GDM1 (cell line): ENCODE data around the gene NRXN3.

Experiments used
- DNase-seq: peaks from one replicate; lab custom pipeline; 2025; lab: John Stamatoyannopoulos, UW

NRXN3 gene

GRCh38 chr14:79630288-79630960 lies 1460.3 kb downstream of the NRXN3 start:
- DNase-seq = no peak

GRCh38 chr14:79631276-79631675 lies 1461.1 kb downstream of the NRXN3 start:
- no peak for DNase-seq

DNA sequence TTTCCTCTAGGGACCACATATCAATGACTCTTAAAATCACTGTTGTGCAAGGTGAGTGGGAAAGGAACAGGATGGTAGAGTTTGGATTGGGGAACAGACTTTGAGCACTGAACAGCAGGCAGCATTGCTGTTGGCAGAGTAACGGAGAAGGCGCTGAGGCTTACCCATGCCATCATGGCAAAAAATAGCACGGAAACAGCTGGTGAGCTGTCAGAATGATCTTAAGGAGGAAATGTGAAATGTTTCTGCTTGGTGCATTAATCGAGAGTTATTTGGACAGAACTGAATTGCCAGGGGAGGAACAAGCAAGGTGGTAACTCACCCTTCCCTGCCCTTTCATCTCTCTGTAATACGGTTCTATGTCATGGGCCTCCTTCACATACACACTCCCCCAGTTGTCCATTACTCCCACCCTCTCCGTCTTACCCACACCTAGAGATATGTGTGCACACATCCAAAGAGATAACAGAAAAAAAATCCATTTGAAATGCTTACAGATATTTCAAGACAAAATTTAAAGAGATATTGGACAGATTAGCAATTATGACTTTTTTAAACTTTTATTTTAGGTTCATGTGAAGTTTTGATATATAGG lies 1468.6 kb downstream of the NRXN3 start:
- DNase-seq = no peak

DNA sequence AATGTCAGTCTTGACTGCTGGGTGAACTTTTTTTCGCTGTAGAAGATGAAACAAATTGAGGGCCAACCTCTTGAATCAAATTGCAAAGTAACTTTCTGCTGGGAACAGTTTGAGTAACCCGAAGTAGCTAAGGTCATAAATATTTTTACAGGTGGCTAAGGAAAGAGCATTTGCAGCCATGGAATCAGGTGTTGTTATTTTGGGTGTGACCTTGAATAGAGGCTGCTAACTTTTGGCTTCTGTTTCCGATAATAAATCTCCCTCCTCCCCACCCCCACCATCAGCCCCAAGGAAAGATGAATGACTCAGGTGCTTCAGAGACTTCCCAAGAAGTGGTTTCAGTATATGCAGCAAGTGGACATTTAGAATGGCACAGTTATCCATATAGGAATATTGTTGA lies 1469.4 kb downstream of the NRXN3 start:
- DNase-seq = no peak

DNA sequence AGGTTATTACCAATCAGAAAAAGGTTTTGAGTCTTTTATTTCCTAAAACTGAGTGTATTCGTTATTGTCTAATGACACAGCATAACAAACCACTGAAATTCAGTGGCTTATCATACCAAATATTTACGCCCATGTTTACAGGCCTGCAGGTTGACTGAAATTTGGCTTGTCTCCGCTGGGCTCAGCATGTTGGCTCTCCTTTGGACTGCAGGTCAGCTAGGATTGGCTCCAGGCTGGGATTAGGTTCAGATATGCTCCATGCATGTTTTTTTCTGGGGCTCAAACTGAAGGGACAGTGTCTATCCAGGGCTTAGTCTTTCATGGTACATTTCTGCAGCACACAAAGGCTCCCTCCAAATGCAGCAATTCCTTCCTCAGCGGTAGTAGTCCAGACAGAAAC lies 1471.2 kb downstream of the NRXN3 start:
- no peak for DNase-seq

GRCh38 chr14:79643132-79643531 lies 1473.0 kb downstream of the NRXN3 start:
- DNase-seq = no peak

GRCh38 chr14:79645753-79646362 lies 1475.7 kb downstream of the NRXN3 start:
- no peak for DNase-seq

DNA sequence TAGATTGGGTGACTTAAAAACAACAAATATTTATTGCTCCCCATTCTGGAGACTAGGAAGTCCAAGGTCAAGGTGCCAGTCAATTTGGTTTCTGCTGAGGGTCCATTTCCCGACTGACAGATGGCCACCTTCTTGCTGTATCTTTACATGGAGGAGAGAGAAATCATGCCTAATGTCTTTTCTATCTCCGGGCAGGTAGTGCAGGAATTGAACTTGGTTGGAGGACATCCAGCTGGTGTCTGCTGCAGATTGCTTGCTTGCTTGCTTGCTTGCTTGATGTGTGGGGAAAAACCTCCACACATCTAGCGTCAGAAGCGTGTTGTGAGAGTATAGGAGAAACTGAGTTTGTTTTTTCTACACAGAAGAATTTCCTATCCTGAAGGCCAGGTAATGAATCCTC lies 1479.7 kb downstream of the NRXN3 start:
- no peak for DNase-seq

DNA sequence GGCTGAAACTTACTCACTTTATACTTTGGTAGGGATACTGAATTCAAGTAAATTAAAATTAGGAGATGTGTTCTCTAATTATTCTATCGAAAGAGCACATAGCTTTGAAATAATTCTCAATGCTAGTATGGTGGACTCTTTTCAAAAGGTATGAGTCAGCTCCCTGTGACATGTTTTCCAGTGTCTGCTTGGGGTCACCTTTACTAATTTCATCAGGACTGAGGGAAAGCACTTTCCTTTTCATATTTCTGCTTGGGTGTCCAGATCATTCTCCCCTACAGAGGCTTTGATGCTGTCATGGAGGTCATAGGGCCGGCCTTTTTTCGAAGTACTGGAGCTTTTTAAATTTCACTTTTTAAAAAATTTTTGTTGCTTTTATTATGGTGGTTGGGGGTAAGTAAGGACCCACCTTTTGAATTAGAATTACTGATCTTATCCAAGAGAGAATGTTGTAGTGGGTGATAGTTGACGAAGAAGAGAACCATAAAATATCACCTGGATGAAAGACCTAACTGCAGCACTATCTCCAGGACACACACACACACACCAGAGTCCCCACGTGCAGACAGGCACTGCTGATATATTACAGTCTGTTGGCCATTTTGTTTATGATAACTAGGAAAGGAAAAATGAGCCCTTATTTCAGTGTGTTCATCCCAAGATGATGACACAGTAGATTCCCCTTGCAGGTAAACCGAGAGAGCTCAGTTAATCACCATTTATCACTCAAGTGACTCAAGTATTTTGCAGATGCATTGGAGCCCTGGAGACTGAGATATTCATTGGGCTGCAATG lies 1482.5 kb downstream of the NRXN3 start:
- no peak for DNase-seq

DNA sequence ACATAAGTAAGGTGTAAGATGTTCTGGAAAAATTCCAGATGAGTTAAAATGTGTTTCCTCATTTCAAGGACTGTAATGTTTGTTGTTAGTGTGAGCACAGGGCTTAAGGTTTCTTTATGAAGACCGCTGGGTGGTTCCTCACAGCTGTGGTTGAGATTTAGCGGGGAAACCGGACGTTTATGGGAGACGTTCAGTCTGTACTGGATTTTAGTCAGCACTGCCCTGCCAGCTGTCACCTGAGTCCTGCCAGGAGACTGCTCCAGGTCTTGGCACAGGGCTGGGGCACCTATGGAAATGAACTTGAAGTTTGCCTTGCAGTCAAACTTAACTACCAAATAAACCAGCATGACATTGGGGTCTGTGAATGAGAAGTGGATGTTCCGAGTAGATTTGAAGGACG lies 1485.9 kb downstream of the NRXN3 start:
- DNase-seq = no peak

DNA sequence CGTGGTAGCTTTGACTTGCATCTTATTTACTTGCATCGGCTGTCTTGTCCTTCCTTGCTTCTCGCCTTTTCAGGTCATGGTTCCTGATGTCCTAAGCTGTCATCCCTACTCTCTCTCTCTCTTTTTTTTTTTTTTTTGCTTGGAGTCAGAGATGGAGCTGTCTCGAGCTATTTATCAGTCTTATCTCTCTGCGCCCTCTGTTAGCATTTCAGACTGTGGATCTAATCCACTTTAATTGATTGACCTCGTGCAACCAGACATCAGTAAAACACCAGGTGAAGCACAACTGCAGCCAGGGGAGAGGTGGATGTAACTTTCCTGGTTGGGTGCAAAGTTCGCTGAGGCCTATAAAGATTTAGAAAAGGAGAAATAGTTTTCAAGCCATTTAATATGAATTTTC lies 1486.3 kb downstream of the NRXN3 start:
- DNase-seq = no peak

DNA sequence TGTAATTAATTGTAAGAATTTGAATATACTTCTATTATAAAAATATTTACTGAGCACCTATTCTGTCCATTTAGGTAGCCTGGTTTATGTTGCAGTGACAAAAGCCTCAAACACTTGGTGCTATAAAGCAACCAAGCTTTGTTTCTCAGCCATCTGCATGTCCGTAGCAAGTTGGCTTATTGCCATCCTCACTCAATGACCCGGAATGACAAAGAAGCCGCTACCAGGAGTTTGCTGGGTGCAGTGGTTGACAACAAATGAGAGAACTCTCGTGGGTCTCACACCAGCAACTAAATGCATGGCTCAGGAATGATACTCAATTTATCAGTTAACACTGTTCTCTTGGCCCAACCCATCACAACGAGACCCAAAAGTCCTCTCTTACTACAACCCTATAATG lies 1488.0 kb downstream of the NRXN3 start:
- DNase-seq = no peak

- DNase-seq = no peak
These were observed 1488.6 kb downstream of the NRXN3 start for GRCh38 chr14:79658769-79659168.

DNA sequence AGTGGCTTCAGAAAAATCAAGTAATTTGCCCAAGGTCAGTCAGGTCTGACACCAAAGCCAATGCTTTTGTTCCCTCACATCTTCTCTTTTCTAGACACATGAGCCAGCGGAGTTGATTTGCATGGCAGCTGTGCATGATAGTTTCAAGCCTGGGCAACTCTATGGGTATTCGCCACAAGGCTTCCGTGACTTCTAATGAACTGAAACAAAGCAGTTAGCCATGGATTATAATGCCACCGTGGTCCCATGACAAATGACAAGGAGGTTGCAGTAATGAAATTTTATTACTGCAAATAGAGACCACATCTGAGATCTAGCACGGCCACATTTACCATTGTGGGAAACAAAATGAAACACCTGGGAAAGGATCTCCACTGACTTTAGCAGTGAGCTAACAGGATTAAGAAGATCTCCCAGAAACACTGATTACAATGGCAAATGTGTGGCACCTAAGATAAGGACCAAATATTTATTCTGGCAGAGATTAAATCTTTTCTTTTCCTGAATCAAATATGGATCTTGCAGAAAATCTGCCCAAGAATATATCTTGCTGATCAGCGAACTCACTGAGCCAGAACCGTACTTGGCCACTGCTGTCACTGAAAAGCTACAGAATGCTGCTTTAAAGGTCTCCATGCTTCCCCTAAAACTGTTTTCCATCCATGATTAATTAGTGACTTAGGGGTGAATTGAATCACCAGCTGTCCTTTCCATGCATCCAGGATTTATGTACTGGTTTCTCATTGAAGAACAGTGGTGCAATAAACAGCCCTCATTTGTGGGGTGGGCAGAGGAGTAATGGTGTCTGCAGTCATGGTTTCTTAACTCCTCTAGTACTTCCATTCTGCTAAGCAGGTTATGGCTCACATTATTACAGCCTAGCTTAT lies 1490.1 kb downstream of the NRXN3 start:
- no peak for DNase-seq

GRCh38 chr14:79661752-79662151 lies 1491.6 kb downstream of the NRXN3 start:
- DNase-seq = no peak

DNA sequence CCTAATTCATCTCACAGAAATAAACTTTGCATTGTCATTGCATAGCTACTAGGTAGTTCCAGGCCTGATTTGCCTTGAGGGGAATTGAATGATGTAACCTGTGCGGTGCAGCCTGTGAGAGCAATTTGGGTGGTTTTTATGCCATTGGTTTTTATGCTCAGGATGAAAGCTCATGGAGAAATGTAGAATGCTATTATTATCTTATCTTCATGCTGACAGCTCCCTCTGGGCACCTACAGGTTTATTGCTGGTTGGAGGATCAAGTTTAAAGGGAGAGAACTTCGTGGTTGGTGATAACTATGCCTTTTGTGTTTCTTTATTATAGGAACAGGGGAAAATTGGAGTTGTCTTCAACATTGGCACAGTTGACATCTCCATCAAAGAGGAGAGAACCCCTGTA lies 1493.3 kb downstream of the NRXN3 start:
- no peak for DNase-seq

DNA sequence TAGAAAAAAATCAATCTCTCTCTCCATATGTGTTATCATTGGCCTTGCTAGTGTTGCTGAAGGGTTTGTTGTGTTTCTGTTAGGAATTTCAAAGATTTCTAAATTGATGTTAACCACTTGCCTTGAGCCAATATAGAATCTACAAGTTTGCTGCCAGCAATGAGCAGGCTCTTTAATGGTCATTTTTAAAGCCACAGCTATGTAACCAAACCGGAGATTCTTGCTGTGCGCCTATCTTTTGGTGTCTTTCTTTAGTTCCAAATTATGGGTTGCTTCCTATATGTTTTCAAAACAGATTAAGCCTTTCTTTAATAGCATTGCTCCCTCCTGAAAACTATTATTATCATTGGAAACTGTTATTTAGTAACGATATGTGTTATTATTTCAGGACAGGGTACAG lies 1495.4 kb downstream of the NRXN3 start:
- no peak for DNase-seq

DNA sequence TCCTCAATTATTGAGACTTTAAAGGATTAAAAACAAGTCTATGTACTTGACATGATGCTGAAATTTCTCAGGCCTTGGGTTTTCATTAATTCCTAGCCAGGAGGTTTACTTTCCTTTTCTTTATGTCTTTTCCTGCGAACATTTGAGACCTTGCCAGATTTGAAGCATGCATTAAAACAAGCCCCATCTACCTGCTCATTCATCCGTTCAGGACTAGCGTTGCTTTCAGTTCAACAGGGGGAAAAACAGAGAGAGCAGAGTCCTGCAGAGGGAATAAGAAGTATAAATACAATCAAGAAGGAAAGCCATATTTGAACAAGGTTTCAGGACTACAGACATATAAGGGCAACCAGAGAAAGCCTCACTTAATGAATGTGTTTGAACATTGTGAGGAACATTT lies 1498.8 kb downstream of the NRXN3 start:
- DNase-seq = no peak

GRCh38 chr14:79670811-79671210 lies 1500.6 kb downstream of the NRXN3 start:
- DNase-seq = no peak

- DNase-seq = no peak
These were observed 1509.9 kb downstream of the NRXN3 start for GRCh38 chr14:79680087-79680486.

- no peak for DNase-seq
These were observed 1516.0 kb downstream of the NRXN3 start for GRCh38 chr14:79686196-79686595.

DNA sequence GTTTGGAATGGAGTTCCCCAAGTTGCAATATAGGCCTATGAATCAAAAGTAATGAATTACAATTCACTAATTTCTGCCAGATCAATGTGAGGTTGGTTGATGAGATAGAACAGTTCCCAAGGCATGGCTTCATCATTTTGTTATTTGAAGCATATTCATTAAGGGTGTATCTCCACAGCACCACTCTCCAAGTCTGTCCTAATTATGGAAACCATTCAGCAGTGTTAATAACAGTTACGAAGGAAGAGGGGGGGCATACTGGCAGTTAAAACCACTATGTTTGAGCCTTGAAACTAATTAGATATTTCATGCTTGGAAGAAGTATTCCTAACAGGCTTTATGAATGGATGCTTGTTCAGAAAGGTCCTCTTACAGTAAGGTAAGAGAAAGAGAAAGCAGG lies 1520.8 kb downstream of the NRXN3 start:
- DNase-seq = no peak
